ENCODE data around the gene CMTM3. TPM values are rescaled to one million over a fixed set of nuclear protein-coding genes. Genes with fewer than 3 reads are reported as not detected.

The CMTM3 gene
- total RNA-seq, 2 donors from 2014 or later, result 40.0 to 74.0 TPM

- H3K9me3 Mint-ChIP-seq, result no peaks in the 10 kb centered on the region
- no peaks in the 10 kb centered on the region for H3K36me3 Mint-ChIP-seq
- no peak overlapping the region for H3K27ac Mint-ChIP-seq
- no peak for DNase-seq (ENCODE audit: low spot score in 2 of 2)
- no peak for ATAC-seq
These were observed 34.8 kb downstream of the CMTM3 start for GRCh38 chr16:66639091-66639885.

GRCh38 chr16:66640724-66641314 is 36.3 kb downstream of the CMTM3 start:
- Mint-ChIP-seq H3K36me3 (no peaks in the 10 kb centered on the region), H3K27ac (no peak overlapping the region), H3K9me3 (no peaks in the 10 kb centered on the region)
- ATAC-seq (no peak), DNase-seq (ENCODE audit: low spot score in 2 of 2) (no peak)

- no peak for DNase-seq (ENCODE audit: low spot score in 2 of 2)
- no peak overlapping the region for H3K27ac Mint-ChIP-seq
- H3K36me3 Mint-ChIP-seq, result no peaks in the 10 kb centered on the region
- no peaks in the 10 kb centered on the region for H3K9me3 Mint-ChIP-seq
- ATAC-seq, result no peak
These were observed 36.9 kb downstream of the CMTM3 start for GRCh38 chr16:66641387-66641786.

GRCh38 chr16:66647866-66648265 is 43.4 kb downstream of the CMTM3 start:
- Mint-ChIP-seq H3K9me3 (no peaks in the 10 kb centered on the region), H3K36me3 (no peaks in the 10 kb centered on the region), H3K27ac (no peak overlapping the region)
- no peak for ATAC-seq
- no peak for DNase-seq (ENCODE audit: low spot score in 2 of 2)

- DNase-seq (ENCODE audit: low spot score in 2 of 2) (no peak), ATAC-seq (no peak)
- Mint-ChIP-seq H3K27ac (no peak overlapping the region), H3K36me3 (no peaks in the 10 kb centered on the region), H3K9me3 (no peaks in the 10 kb centered on the region)
These were observed 44.7 kb downstream of the CMTM3 start for GRCh38 chr16:66649167-66649566.

- Mint-ChIP-seq H3K27ac (no peak overlapping the region), H3K36me3 (no peaks in the 10 kb centered on the region), H3K9me3 (no peaks in the 10 kb centered on the region)
- ATAC-seq (no peak), DNase-seq (ENCODE audit: low spot score in 2 of 2) (no peak)
These were observed 45.2 kb downstream of the CMTM3 start for GRCh38 chr16:66649636-66650205.

GRCh38 chr16:66650707-66651473 is 46.4 kb downstream of the CMTM3 start:
- peak; percentile 98 to 99 for ATAC-seq
- peak overlapping the region in 1 of 2 donors; percentile 50 for H3K27ac Mint-ChIP-seq
- no peaks in the 10 kb centered on the region for H3K36me3 Mint-ChIP-seq
- no peaks in the 10 kb centered on the region for H3K9me3 Mint-ChIP-seq
- DNase-seq (ENCODE audit: low spot score in 2 of 2), result peak; percentile 57 to 86

- Mint-ChIP-seq H3K9me3 (no peaks in the 10 kb centered on the region), H3K36me3 (no peaks in the 10 kb centered on the region), H3K27ac (no peak overlapping the region)
- ATAC-seq, result no peak
- no peak for DNase-seq (ENCODE audit: low spot score in 2 of 2)
These were observed 46.9 kb downstream of the CMTM3 start for GRCh38 chr16:66651474-66651765.

GRCh38 chr16:66651965-66652364 is 47.5 kb downstream of the CMTM3 start:
- no peaks in the 10 kb centered on the region for H3K36me3 Mint-ChIP-seq
- no peak for ATAC-seq
- H3K9me3 Mint-ChIP-seq, result no peaks in the 10 kb centered on the region
- no peak for DNase-seq (ENCODE audit: low spot score in 2 of 2)
- H3K27ac Mint-ChIP-seq, result no peak overlapping the region

- DNase-seq (ENCODE audit: low spot score in 2 of 2) (no peak), ATAC-seq (no peak)
- no peaks in the 10 kb centered on the region for H3K36me3 Mint-ChIP-seq
- no peak overlapping the region for H3K27ac Mint-ChIP-seq
- no peaks in the 10 kb centered on the region for H3K9me3 Mint-ChIP-seq
These were observed 48.3 kb downstream of the CMTM3 start for GRCh38 chr16:66652661-66653360.

GRCh38 chr16:66653581-66654350 is 49.3 kb downstream of the CMTM3 start:
- no peak overlapping the region for H3K27ac Mint-ChIP-seq
- DNase-seq (ENCODE audit: low spot score in 2 of 2), result no peak
- ATAC-seq, result no peak
- no peaks in the 10 kb centered on the region for H3K36me3 Mint-ChIP-seq
- H3K9me3 Mint-ChIP-seq, result no peaks in the 10 kb centered on the region

- Mint-ChIP-seq H3K9me3 (no peaks in the 10 kb centered on the region), H3K27ac (no peak overlapping the region), H3K36me3 (no peaks in the 10 kb centered on the region)
- ATAC-seq (no peak), DNase-seq (ENCODE audit: low spot score in 2 of 2) (no peak)
These were observed 52.0 kb downstream of the CMTM3 start for GRCh38 chr16:66656547-66656946.

- Mint-ChIP-seq H3K9me3 (no peaks in the 10 kb centered on the region), H3K36me3 (no peaks in the 10 kb centered on the region)
- no peak for DNase-seq (ENCODE audit: low spot score in 2 of 2)
These were observed 53.8 kb downstream of the CMTM3 start for GRCh38 chr16:66658143-66658859.

GRCh38 chr16:66658860-66659190 is 54.3 kb downstream of the CMTM3 start:
- no peak for ATAC-seq
- H3K36me3 Mint-ChIP-seq, result no peaks in the 10 kb centered on the region
- H3K27ac Mint-ChIP-seq, result no peak overlapping the region
- H3K9me3 Mint-ChIP-seq, result no peaks in the 10 kb centered on the region
- DNase-seq (ENCODE audit: low spot score in 2 of 2), result no peak

More at GRCh38 chr16:66658143-66658859, 53.8 kb downstream of the CMTM3 start:
- ATAC-seq, result no peak
- no peak overlapping the region for H3K27ac Mint-ChIP-seq

- Mint-ChIP-seq H3K36me3 (no peaks in the 10 kb centered on the region), H3K27ac (no peak overlapping the region), H3K9me3 (no peaks in the 10 kb centered on the region)
- DNase-seq (ENCODE audit: low spot score in 2 of 2), result no peak
- ATAC-seq, result no peak
These were observed 56.1 kb downstream of the CMTM3 start for GRCh38 chr16:66660422-66661209.

Data from activated naive CD4-positive, alpha-beta T cell treated with anti-CD3 and anti-CD28 coated beads, Interleukin-2, amount 50 U/mL, for 72 hours (primary cell).